ENCODE data around the gene PRKAR1B. TPM values are rescaled to one million over a fixed set of nuclear protein-coding genes. Genes with fewer than 3 reads are reported as not detected.
"Not testable (repeated sequence)": the region's sequence is repeated elsewhere in the genome, so short reads cannot be mapped to it uniquely, and the experiment has no call there.

PRKAR1B gene
- total RNA-seq, 1 donor from 2014 or later, result 14.0 TPM

- Histone ChIP-seq H3K36me3 (ENCODE audit: control insufficient read depth, insufficient read depth, low read length) (no peaks in the 10 kb centered on the region), H3K4me3 (ENCODE audit: low read depth, low read length) (no peak overlapping the region), H3K27me3 (ENCODE audit: control insufficient read depth, insufficient read depth, low read length) (no peaks in the 10 kb centered on the region)
- no peak for DNase-seq (ENCODE audit: low read depth)
- no peak for TF ChIP-seq CTCF (IDR thresholded peaks at IDR 0.05; ENCODE audit: insufficient read depth, low read length, severe bottlenecking)
- FAIRE-seq, result no peak
Observed at GRCh38 chr7:652881-653280, 74.2 kb downstream of the PRKAR1B start.

GRCh38 chr7:652167-652566, 74.9 kb downstream of the PRKAR1B start:
- H3K36me3 ChIP-seq (ENCODE audit: control insufficient read depth, insufficient read depth, low read length); H3K4me3 ChIP-seq (ENCODE audit: low read depth, low read length); H3K27me3 ChIP-seq (ENCODE audit: control insufficient read depth, insufficient read depth, low read length); DNase-seq (ENCODE audit: low read depth); FAIRE-seq: not testable (repeated sequence)

- DNase-seq (ENCODE audit: low read depth), result no peak
- no peak for FAIRE-seq
- no peak for TF ChIP-seq CTCF (IDR thresholded peaks at IDR 0.05; ENCODE audit: insufficient read depth, low read length, severe bottlenecking)
- Histone ChIP-seq H3K27me3 (ENCODE audit: control insufficient read depth, insufficient read depth, low read length) (no peaks in the 10 kb centered on the region), H3K4me3 (ENCODE audit: low read depth, low read length) (no peak overlapping the region), H3K36me3 (ENCODE audit: control insufficient read depth, insufficient read depth, low read length) (no peaks in the 10 kb centered on the region)
Observed at GRCh38 chr7:651032-651728, 75.9 kb downstream of the PRKAR1B start.

- no peaks in the 10 kb centered on the region for H3K36me3 ChIP-seq (ENCODE audit: control insufficient read depth, insufficient read depth, low read length)
- DNase-seq (ENCODE audit: low read depth) (no peak), FAIRE-seq (no peak)
- no peaks in the 10 kb centered on the region for H3K27me3 ChIP-seq (ENCODE audit: control insufficient read depth, insufficient read depth, low read length)
- no peak for TF ChIP-seq CTCF (IDR thresholded peaks at IDR 0.05; ENCODE audit: insufficient read depth, low read length, severe bottlenecking)
- no peak overlapping the region for H3K4me3 ChIP-seq (ENCODE audit: low read depth, low read length)
Observed at GRCh38 chr7:650339-651031, 76.6 kb downstream of the PRKAR1B start.

- H3K27me3 ChIP-seq (ENCODE audit: control insufficient read depth, insufficient read depth, low read length), result no peaks in the 10 kb centered on the region
- FAIRE-seq (no peak), DNase-seq (ENCODE audit: low read depth) (no peak)
- no peak for TF ChIP-seq CTCF (IDR thresholded peaks at IDR 0.05; ENCODE audit: insufficient read depth, low read length, severe bottlenecking)
- no peak overlapping the region for H3K4me3 ChIP-seq (ENCODE audit: low read depth, low read length)
- no peaks in the 10 kb centered on the region for H3K36me3 ChIP-seq (ENCODE audit: control insufficient read depth, insufficient read depth, low read length)
Observed at GRCh38 chr7:646951-647350, 80.1 kb downstream of the PRKAR1B start.

GRCh38 chr7:646487-646886, 80.6 kb downstream of the PRKAR1B start:
- Histone ChIP-seq H3K36me3 (ENCODE audit: control insufficient read depth, insufficient read depth, low read length) (no peaks in the 10 kb centered on the region), H3K27me3 (ENCODE audit: control insufficient read depth, insufficient read depth, low read length) (no peaks in the 10 kb centered on the region), H3K4me3 (ENCODE audit: low read depth, low read length) (no peak overlapping the region)
- no peak for TF ChIP-seq CTCF (IDR thresholded peaks at IDR 0.05; ENCODE audit: insufficient read depth, low read length, severe bottlenecking)
- FAIRE-seq, result no peak
- DNase-seq (ENCODE audit: low read depth), result no peak

Measured in bronchial epithelial cell (primary cell).